GM12875 (cell line): ENCODE data around the gene METTL25.

Source experiments
- H3K4me3 ChIP-seq: one replicate; pipeline ENCODE4 v1.5.1; 2011; ENCODE audit warnings: low read depth, low read length, control low read depth
- CTCF ChIP-seq: IDR thresholded peaks from 2 replicates; pipeline ENCODE4 v1.5.1; 2011; ENCODE audit warnings: low read depth, mild to moderate bottlenecking, control low read depth, inconsistent platforms, low read length, moderate library complexity, borderline replicate concordance; ENCODE audit not compliant: insufficient read depth

Gene METTL25

GRCh38 chr12:82461836-82462235, 103.5 kb downstream of the METTL25 start:
- no peak overlapping the region for H3K4me3 ChIP-seq
- TF ChIP-seq CTCF = no peak

DNA sequence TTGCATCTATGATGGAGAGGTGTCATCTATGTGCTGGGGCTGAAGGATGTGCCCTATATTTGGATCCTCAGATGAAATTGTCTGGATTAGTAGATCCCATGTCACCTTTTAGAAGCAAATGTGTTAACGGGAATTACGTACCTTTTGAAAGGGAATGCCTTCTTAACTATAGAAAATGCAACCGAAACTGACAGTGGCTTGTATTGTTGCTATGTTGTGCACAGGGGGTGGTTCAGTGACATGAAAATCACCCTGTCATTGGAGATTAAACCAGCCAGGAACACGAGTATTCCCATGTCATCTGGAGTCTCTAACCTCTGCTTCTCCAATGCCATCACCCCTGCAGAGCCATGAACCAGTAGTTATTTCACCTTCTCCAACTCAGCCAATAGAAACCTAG, 110.2 kb downstream of the METTL25 start:
- no peak overlapping the region for H3K4me3 ChIP-seq
- no peak for TF ChIP-seq CTCF

- TF ChIP-seq CTCF = no peak
- H3K4me3 ChIP-seq = no peak overlapping the region
Observed at GRCh38 chr12:82470906-82471512, 112.7 kb downstream of the METTL25 start.

GRCh38 chr12:82473111-82473754, 114.9 kb downstream of the METTL25 start:
- no peak overlapping the region for H3K4me3 ChIP-seq
- no peak for TF ChIP-seq CTCF

GRCh38 chr12:82474181-82474797, 116.0 kb downstream of the METTL25 start:
- TF ChIP-seq CTCF = no peak
- no peak overlapping the region for H3K4me3 ChIP-seq

GRCh38 chr12:82474798-82475184, 116.5 kb downstream of the METTL25 start:
- no peak for TF ChIP-seq CTCF
- no peak overlapping the region for H3K4me3 ChIP-seq

GRCh38 chr12:82475211-82475610, 116.9 kb downstream of the METTL25 start:
- no peak overlapping the region for H3K4me3 ChIP-seq
- TF ChIP-seq CTCF = no peak
